ENCODE data around the gene ATG7. TPM values are rescaled to one million over a fixed set of nuclear protein-coding genes. Genes with fewer than 3 reads are reported as not detected.

ATG7 gene
- total RNA-seq, 4 donors from 2014 or later = 45.8 to 85.3 (median 67.3) TPM

DNA sequence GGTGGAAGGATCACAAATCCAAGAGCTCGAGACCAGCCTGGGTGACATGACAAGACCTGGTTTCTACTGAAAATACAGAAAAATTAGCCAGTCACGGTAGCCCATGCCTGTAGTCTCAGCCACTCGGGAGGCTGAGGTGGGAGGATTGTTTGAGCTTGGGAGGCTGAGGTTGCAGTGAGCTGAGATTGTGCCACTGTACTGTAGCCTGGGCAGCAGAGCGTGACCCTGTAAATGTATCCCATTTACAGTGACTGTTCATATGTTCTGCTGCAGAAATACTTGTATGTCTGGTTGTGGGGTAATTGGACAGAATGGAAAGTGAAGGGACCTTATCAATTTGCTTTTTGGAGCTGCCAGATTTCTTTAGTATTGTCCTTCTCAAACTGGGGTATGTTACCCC, 24.9 kb downstream of the ATG7 start:
- TF ChIP-seq, protein P1, sequence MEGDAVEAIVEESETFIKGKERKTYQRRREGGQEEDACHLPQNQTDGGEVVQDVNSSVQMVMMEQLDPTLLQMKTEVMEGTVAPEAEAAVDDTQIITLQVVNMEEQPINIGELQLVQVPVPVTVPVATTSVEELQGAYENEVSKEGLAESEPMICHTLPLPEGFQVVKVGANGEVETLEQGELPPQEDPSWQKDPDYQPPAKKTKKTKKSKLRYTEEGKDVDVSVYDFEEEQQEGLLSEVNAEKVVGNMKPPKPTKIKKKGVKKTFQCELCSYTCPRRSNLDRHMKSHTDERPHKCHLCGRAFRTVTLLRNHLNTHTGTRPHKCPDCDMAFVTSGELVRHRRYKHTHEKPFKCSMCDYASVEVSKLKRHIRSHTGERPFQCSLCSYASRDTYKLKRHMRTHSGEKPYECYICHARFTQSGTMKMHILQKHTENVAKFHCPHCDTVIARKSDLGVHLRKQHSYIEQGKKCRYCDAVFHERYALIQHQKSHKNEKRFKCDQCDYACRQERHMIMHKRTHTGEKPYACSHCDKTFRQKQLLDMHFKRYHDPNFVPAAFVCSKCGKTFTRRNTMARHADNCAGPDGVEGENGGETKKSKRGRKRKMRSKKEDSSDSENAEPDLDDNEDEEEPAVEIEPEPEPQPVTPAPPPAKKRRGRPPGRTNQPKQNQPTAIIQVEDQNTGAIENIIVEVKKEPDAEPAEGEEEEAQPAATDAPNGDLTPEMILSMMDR (IDR thresholded peaks at IDR 0.05) = no peak
- no peak for TF ChIP-seq POLR2A (IDR thresholded peaks at IDR 0.05)
- no peak for DNase-seq
- Histone ChIP-seq H3K4me1 (no peaks in the 10 kb centered on the region), H3K27me3 (no peaks in the 10 kb centered on the region), H3K36me3 (peaks cover 0 to 10% of the 10 kb centered on the region in 2 donors), H3K9me3 (no peaks in the 10 kb centered on the region), H3K27ac (no peak overlapping the region), H3K4me3 (replicated peaks in 1 of 3) (no peak overlapping the region)
- intact Hi-C loops (cut with DNase I) = no loop called here
- 93 to 98% methylated on average over 4 of the region's 4 CpGs for WGBS, 2 donors

DNA sequence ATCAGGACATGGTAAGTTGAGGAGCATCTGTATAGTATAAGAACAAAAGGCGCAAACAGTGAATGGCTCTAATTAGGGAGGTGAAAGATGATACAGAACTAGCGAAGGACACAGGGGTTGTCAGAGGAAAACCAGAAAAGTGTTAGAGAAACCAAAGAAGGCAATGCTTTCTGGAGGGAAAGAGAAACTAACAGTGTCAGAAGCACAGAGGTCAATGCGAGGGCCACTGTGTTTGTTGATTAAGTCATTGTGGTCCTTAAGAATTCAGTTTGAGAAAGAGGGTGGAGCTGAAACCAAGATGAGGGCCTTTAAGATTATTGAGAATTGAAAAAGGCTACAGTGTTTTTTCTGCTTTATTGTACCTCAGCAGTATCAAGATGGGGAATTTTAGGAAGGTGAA, 28.8 kb downstream of the ATG7 start:
- TF ChIP-seq POLR2A (IDR thresholded peaks at IDR 0.05) = no peak
- TF ChIP-seq, protein P1 (IDR thresholded peaks at IDR 0.05) = no peak
- 94% methylated on average over 3 of the region's 3 CpGs for WGBS, 2 donors
- peaks cover 7 to 10% of the 10 kb centered on the region in 2 donors for H3K36me3 ChIP-seq
- H3K4me3 ChIP-seq (replicated peaks in 1 of 3) = no peak overlapping the region
- no peak for DNase-seq
- no peaks in the 10 kb centered on the region for H3K27me3 ChIP-seq
- no peak overlapping the region for H3K27ac ChIP-seq
- H3K9me3 ChIP-seq = no peaks in the 10 kb centered on the region
- intact Hi-C loops (cut with DNase I) = no loop called here
- peaks cover 0 to 7% of the 10 kb centered on the region in 2 donors for H3K4me1 ChIP-seq

GRCh38 chr3:11302444-11302843, 30.2 kb downstream of the ATG7 start:
- no peak for DNase-seq
- intact Hi-C loops (cut with DNase I) = no loop called here
- H3K4me3 ChIP-seq (replicated peaks in 1 of 3) = no peak overlapping the region
- H3K9me3 ChIP-seq = no peaks in the 10 kb centered on the region
- H3K36me3 ChIP-seq = peaks cover 7 to 10% of the 10 kb centered on the region in 2 donors
- peaks cover 0 to 14% of the 10 kb centered on the region in 2 donors for H3K4me1 ChIP-seq
- H3K27ac ChIP-seq = no peak overlapping the region
- no peaks in the 10 kb centered on the region for H3K27me3 ChIP-seq
- TF ChIP-seq, protein P1 (IDR thresholded peaks at IDR 0.05) = no peak
- TF ChIP-seq POLR2A (IDR thresholded peaks at IDR 0.05) = no peak

DNA sequence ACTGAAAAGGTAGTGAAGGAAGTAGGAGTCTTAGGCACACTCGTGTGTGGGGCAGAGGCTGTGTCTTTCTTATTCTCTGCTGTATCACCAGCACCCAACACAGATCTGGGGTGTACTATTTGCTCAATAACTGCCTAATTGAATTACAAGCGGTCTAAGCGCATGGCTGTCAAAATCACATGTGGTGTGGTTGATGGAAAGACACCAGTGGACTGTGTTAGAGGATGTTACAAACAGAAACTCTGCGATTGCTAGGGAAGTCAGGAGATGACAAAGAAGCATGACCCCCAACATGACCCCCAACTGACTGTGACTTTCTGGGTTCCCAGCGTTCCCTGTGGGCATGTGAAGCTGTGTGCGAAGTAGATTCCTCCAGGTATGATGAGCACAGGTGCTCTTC, 32.0 kb downstream of the ATG7 start:
- peaks cover 0 to 14% of the 10 kb centered on the region in 2 donors for H3K4me1 ChIP-seq
- 92 to 95% methylated on average over 6 of the region's 6 CpGs for WGBS, 2 donors
- H3K27ac ChIP-seq = no peak overlapping the region
- peaks cover 20 to 24% of the 10 kb centered on the region in 2 donors for H3K36me3 ChIP-seq
- H3K4me3 ChIP-seq (replicated peaks in 1 of 3) = no peak overlapping the region
- no peaks in the 10 kb centered on the region for H3K9me3 ChIP-seq
- DNase-seq = no peak
- intact Hi-C loops (cut with DNase I) = no loop called here
- H3K27me3 ChIP-seq = no peaks in the 10 kb centered on the region
- TF ChIP-seq, protein P1 (IDR thresholded peaks at IDR 0.05) = no peak
- TF ChIP-seq POLR2A (IDR thresholded peaks at IDR 0.05) = no peak

DNA sequence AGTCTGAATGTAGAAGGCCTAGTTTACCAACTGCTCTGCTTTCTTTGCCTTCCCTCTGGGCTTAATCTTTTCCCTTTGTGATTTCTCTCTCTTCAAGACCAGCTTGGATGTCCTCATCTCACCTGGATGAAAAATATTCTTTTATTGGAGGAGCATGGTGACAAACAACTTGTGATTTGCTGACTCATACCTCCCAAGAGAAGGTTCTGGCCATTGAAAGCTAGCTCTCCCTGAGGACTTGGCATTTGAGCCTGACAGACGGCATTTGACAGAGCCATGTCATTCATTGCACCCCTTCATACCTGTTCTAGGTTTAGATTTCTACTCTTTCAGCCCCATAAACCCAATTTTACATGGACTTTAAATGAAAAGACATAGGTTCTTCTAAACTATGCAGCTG, 33.3 kb downstream of the ATG7 start:
- H3K4me3 ChIP-seq (replicated peaks in 1 of 3) = no peak overlapping the region
- no peaks in the 10 kb centered on the region for H3K9me3 ChIP-seq
- peak overlapping the region in 1 of 3 donors; percentile 18 for H3K27ac ChIP-seq
- TF ChIP-seq, protein P1 (IDR thresholded peaks at IDR 0.05) = no peak
- TF ChIP-seq POLR2A (IDR thresholded peaks at IDR 0.05) = no peak
- H3K4me1 ChIP-seq = peaks cover 0 to 14% of the 10 kb centered on the region in 2 donors
- H3K36me3 ChIP-seq = peaks cover 15 to 29% of the 10 kb centered on the region in 2 donors
- intact Hi-C loops (cut with DNase I) = no loop called here
- DNase-seq = peak in 1 of 2 donors; percentile 5
- H3K27me3 ChIP-seq = no peaks in the 10 kb centered on the region
- WGBS, 2 donors = 65 to 73% methylated on average over 1 of the region's 1 CpG

All from thyroid gland (tissue), 4 donors.